ENCODE data around the gene SOCS1.

- TF ChIP-seq CTCF (IDR thresholded peaks at IDR 0.05) (no peak), EZH2 (IDR thresholded peaks at IDR 0.05; ENCODE audit: borderline replicate concordance, insufficient read depth, low read depth, low read length, poor library complexity, severe bottlenecking) (no peak)
These were observed 15.1 kb downstream of the SOCS1 start for GRCh38 chr16:11240636-11241473.

All from B cell (primary cell).